ENCODE data around the gene RHOBTB1.

Gene RHOBTB1

GRCh38 chr10:60848126-60848525 is 95.9 kb downstream of the RHOBTB1 start:
- no peak for TF ChIP-seq EZH2phosphoT487 (conservative IDR thresholded peaks at IDR 0.05; ENCODE audit: low read length)
- no peak for TF ChIP-seq CTCF (IDR thresholded peaks at IDR 0.05; ENCODE audit: insufficient read depth, low read length, poor library complexity, severe bottlenecking)
- no peaks in the 10 kb centered on the region for H3K9me3 ChIP-seq (ENCODE audit: insufficient read depth, low read length)
- H3K9ac ChIP-seq (ENCODE audit: low read length), result no peak overlapping the region
- no peaks in the 10 kb centered on the region for H3K36me3 ChIP-seq (ENCODE audit: low read length)
- H3K9me2 ChIP-seq (replicated peaks; ENCODE audit: insufficient read depth, low read length), result no peaks in the 10 kb centered on the region
- no peaks in the 10 kb centered on the region for H3K79me2 ChIP-seq (ENCODE audit: insufficient read depth, low read length)
- H4K20me1 ChIP-seq (ENCODE audit: low read depth, low read length), result no peaks in the 10 kb centered on the region
- no peak overlapping the region for H3K4me2 ChIP-seq (ENCODE audit: low read depth, low read length, poor library complexity, severe bottlenecking)
- no peaks in the 10 kb centered on the region for H3K27me3 ChIP-seq (ENCODE audit: low read length)
- H2AFZ ChIP-seq (ENCODE audit: low read depth, low read length, severe bottlenecking), result no peak overlapping the region
- H3F3A ChIP-seq (ENCODE audit: insufficient read depth), result no peaks in the 10 kb centered on the region
- no peak overlapping the region for H3K4me3 ChIP-seq (ENCODE audit: insufficient read depth, low read length, poor library complexity, severe bottlenecking)
- no peak overlapping the region for H3K27ac ChIP-seq (ENCODE audit: low read depth, low read length)

- Histone ChIP-seq H3K27ac (ENCODE audit: low read depth, low read length) (no peak overlapping the region), H3K9me2 (replicated peaks; ENCODE audit: insufficient read depth, low read length) (no peaks in the 10 kb centered on the region), H3K4me3 (ENCODE audit: insufficient read depth, low read length, poor library complexity, severe bottlenecking) (no peak overlapping the region), H3K36me3 (ENCODE audit: low read length) (no peaks in the 10 kb centered on the region), H3K4me2 (ENCODE audit: low read depth, low read length, poor library complexity, severe bottlenecking) (no peak overlapping the region), H3K79me2 (ENCODE audit: insufficient read depth, low read length) (no peaks in the 10 kb centered on the region), H3K9me3 (ENCODE audit: insufficient read depth, low read length) (no peaks in the 10 kb centered on the region), H2AFZ (ENCODE audit: low read depth, low read length, severe bottlenecking) (no peak overlapping the region), H3F3A (ENCODE audit: insufficient read depth) (no peaks in the 10 kb centered on the region), H3K9ac (ENCODE audit: low read length) (no peak overlapping the region), H4K20me1 (ENCODE audit: low read depth, low read length) (no peaks in the 10 kb centered on the region), H3K27me3 (ENCODE audit: low read length) (no peaks in the 10 kb centered on the region)
- TF ChIP-seq EZH2phosphoT487 (conservative IDR thresholded peaks at IDR 0.05; ENCODE audit: low read length) (no peak), CTCF (IDR thresholded peaks at IDR 0.05; ENCODE audit: insufficient read depth, low read length, poor library complexity, severe bottlenecking) (no peak)
Measured at GRCh38 chr10:60846173-60846572, 97.8 kb downstream of the RHOBTB1 start.

- Histone ChIP-seq H3F3A (ENCODE audit: insufficient read depth) (no peaks in the 10 kb centered on the region), H3K27ac (ENCODE audit: low read depth, low read length) (no peak overlapping the region), H3K79me2 (ENCODE audit: insufficient read depth, low read length) (no peaks in the 10 kb centered on the region), H3K4me2 (ENCODE audit: low read depth, low read length, poor library complexity, severe bottlenecking) (no peak overlapping the region), H3K9me3 (ENCODE audit: insufficient read depth, low read length) (no peaks in the 10 kb centered on the region), H4K20me1 (ENCODE audit: low read depth, low read length) (no peaks in the 10 kb centered on the region), H3K4me3 (ENCODE audit: insufficient read depth, low read length, poor library complexity, severe bottlenecking) (no peak overlapping the region), H3K9me2 (replicated peaks; ENCODE audit: insufficient read depth, low read length) (no peaks in the 10 kb centered on the region), H3K27me3 (ENCODE audit: low read length) (no peaks in the 10 kb centered on the region), H2AFZ (ENCODE audit: low read depth, low read length, severe bottlenecking) (no peak overlapping the region), H3K9ac (ENCODE audit: low read length) (no peak overlapping the region), H3K36me3 (ENCODE audit: low read length) (no peaks in the 10 kb centered on the region)
- TF ChIP-seq CTCF (IDR thresholded peaks at IDR 0.05; ENCODE audit: insufficient read depth, low read length, poor library complexity, severe bottlenecking), result no peak
- TF ChIP-seq EZH2phosphoT487 (conservative IDR thresholded peaks at IDR 0.05; ENCODE audit: low read length), result no peak
Measured at GRCh38 chr10:60845038-60845437, 98.9 kb downstream of the RHOBTB1 start.

All from SU-DHL-6 (cell line).